ENCODE results near the gene VGF. TPM values are rescaled to one million over a fixed set of nuclear protein-coding genes. Genes with fewer than 3 reads are reported as not detected.

Gene VGF
- total and polyA plus RNA-seq, 2 experiments from 2014 or later: 0.18 to 1.2 TPM

GRCh38 chr7:101128040-101128834 is 37.1 kb downstream of the VGF start:
- Histone ChIP-seq H3K36me3 (no peaks in the 10 kb centered on the region), H3K4me3 (no peak overlapping the region), H3K27me3 (no peaks in the 10 kb centered on the region), H3K9me3 (ENCODE audit: low read depth) (no peaks in the 10 kb centered on the region), H3K4me1 (ENCODE audit: low read depth) (peaks cover 12% of the 10 kb centered on the region), H3K27ac (no peak overlapping the region)
- TF ChIP-seq, protein P1, sequence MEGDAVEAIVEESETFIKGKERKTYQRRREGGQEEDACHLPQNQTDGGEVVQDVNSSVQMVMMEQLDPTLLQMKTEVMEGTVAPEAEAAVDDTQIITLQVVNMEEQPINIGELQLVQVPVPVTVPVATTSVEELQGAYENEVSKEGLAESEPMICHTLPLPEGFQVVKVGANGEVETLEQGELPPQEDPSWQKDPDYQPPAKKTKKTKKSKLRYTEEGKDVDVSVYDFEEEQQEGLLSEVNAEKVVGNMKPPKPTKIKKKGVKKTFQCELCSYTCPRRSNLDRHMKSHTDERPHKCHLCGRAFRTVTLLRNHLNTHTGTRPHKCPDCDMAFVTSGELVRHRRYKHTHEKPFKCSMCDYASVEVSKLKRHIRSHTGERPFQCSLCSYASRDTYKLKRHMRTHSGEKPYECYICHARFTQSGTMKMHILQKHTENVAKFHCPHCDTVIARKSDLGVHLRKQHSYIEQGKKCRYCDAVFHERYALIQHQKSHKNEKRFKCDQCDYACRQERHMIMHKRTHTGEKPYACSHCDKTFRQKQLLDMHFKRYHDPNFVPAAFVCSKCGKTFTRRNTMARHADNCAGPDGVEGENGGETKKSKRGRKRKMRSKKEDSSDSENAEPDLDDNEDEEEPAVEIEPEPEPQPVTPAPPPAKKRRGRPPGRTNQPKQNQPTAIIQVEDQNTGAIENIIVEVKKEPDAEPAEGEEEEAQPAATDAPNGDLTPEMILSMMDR (IDR thresholded peaks at IDR 0.05; ENCODE audit: low read depth, low read length): no peak
- peak in 1 of 2 donors; percentile 51 for DNase-seq (ENCODE audit: low read depth in 1 of 2, low spot score in 1 of 2)

DNA sequence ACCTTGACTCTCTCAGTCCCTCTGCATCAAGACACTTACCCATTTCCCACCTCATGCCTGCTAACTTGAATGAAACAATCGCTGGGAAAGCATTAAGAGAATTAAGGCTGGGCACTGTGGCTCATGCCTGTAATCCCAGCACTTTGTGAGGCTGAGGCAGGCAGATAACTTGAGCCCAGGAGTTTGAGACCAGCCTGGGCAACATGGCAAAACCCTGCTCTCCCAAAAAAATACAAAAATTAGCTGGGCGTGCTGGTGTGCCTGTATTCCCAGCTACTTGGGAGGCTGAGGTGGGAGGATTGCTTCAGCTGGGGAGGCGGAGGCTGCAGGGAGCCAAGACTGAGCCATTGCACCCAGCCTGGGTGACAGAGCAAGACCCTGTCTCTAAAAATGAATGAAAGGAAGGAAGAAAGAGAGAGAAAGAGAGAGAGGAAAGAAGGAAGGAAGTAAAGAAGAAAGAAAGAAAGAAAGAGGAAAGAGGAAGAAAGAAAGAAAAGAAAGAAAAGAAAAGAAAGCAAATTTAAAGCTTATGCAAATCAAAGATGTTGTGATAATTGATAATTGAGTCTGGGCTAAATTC is 37.8 kb downstream of the VGF start:
- no peaks in the 10 kb centered on the region for H3K36me3 ChIP-seq
- peaks cover 19% of the 10 kb centered on the region for H3K4me1 ChIP-seq (ENCODE audit: low read depth)
- H3K4me3 ChIP-seq: no peak overlapping the region
- no peaks in the 10 kb centered on the region for H3K27me3 ChIP-seq
- H3K27ac ChIP-seq: no peak overlapping the region
- no peak for DNase-seq (ENCODE audit: low read depth in 1 of 2, low spot score in 1 of 2)
- TF ChIP-seq, protein P1 (IDR thresholded peaks at IDR 0.05; ENCODE audit: low read depth, low read length): no peak
- H3K9me3 ChIP-seq (ENCODE audit: low read depth): no peaks in the 10 kb centered on the region

- Histone ChIP-seq H3K36me3 (no peaks in the 10 kb centered on the region), H3K9me3 (ENCODE audit: low read depth) (no peaks in the 10 kb centered on the region), H3K4me1 (ENCODE audit: low read depth) (peaks cover 26% of the 10 kb centered on the region), H3K27ac (peak within 1 kb of the TSS; percentile 21), H3K27me3 (no peaks in the 10 kb centered on the region), H3K4me3 (no peak within 1 kb of the TSS)
- TF ChIP-seq, protein P1 (IDR thresholded peaks at IDR 0.05; ENCODE audit: low read depth, low read length): peak; percentile 30
- DNase-seq (ENCODE audit: low read depth in 1 of 2, low spot score in 1 of 2): peak; percentile 69 to 100
These were observed 38.5 kb downstream of the VGF start, which contains the start of gene SERPINE1 for GRCh38 chr7:101126651-101127459. TSS of gene SERPINE1 (plus strand) at chr7:101127104. CDS start at chr7:101128394, 1,290 bp downstream.

GRCh38 chr7:101125989-101126650 is 39.2 kb downstream of the VGF start:
- peak overlapping the region; percentile 21 for H3K27ac ChIP-seq
- TF ChIP-seq, protein P1 (IDR thresholded peaks at IDR 0.05; ENCODE audit: low read depth, low read length): no peak
- H3K4me1 ChIP-seq (ENCODE audit: low read depth): peaks cover 33% of the 10 kb centered on the region
- no peaks in the 10 kb centered on the region for H3K36me3 ChIP-seq
- H3K4me3 ChIP-seq: no peak overlapping the region
- DNase-seq (ENCODE audit: low read depth in 1 of 2, low spot score in 1 of 2): peak in 1 of 2 donors; percentile 90
- H3K27me3 ChIP-seq: no peaks in the 10 kb centered on the region
- H3K9me3 ChIP-seq (ENCODE audit: low read depth): no peaks in the 10 kb centered on the region

Data from cardiac muscle cell (in vitro differentiated cells and primary cell).